ENCODE data around the gene TEF. TPM values are rescaled to one million over a fixed set of nuclear protein-coding genes. Genes with fewer than 3 reads are reported as not detected.

Gene TEF
- polyA plus RNA-seq, 1 of the 3 experiments (the other 2 are of a cell fraction), result 3.6 TPM

DNA sequence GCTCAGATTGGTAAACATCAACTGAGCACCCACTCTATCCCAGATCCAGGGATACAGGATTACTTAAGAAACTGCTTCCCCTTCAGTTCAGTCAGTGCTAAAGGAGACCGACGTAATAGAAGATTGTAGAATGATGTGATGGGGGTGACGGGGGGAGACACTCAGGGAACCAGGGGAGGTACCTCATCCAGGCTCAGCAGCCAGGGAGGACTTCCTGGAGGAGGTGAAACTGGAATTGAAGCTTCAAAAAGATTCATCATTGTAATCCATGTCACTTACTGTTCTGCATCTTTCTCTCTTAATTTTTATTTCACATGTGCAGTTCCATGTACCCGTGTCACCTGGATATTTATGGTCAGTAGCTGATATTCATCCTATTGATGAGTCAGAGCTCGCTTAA, 19.1 kb upstream of the TEF start (continued):
- TF ChIP-seq RAD21 (IDR thresholded peaks at IDR 0.05; ENCODE audit: low read length), result no peak
- TF ChIP-seq MAX (IDR thresholded peaks at IDR 0.05; ENCODE audit: low read depth), result no peak

GRCh38 chr22:41364233-41364632, 17.5 kb upstream of the TEF start:
- ChIA-PET CTCF (no interaction called here), POLR2A (no interaction called here)
- no peak overlapping the region for H2AFZ ChIP-seq (ENCODE audit: low read depth)
- no peaks in the 10 kb centered on the region for H3K9me2 ChIP-seq
- no peak overlapping the region for H3K9ac ChIP-seq
- no peaks in the 10 kb centered on the region for H3F3A ChIP-seq (replicated peaks; ENCODE audit: insufficient read depth)
- DNase-seq, result no peak
- H3K9me3 ChIP-seq, result no peaks in the 10 kb centered on the region
- H3K79me2 ChIP-seq (ENCODE audit: insufficient read depth), result no peaks in the 10 kb centered on the region
- no peaks in the 10 kb centered on the region for H4K20me1 ChIP-seq (ENCODE audit: insufficient read depth)
- H3K4me2 ChIP-seq, result no peak overlapping the region
- H3K27ac ChIP-seq (ENCODE audit: low read depth in 2 of 2, low read length in 1 of 2), result no peak overlapping the region
- no peaks in the 10 kb centered on the region for H3K36me3 ChIP-seq (replicated peaks in 1 of 2; ENCODE audit: control insufficient read depth in 1 of 2, insufficient read depth in 2 of 2, low read length in 1 of 2)
- TF ChIP-seq EP300 (IDR thresholded peaks at IDR 0.05; ENCODE audit: borderline replicate concordance in 1 of 2, low read depth in 1 of 2, low read length in 1 of 2), result no peak
- TF ChIP-seq TEAD4 (IDR thresholded peaks at IDR 0.05; ENCODE audit: borderline replicate concordance, insufficient read depth), result no peak
- TF ChIP-seq, protein P1, sequence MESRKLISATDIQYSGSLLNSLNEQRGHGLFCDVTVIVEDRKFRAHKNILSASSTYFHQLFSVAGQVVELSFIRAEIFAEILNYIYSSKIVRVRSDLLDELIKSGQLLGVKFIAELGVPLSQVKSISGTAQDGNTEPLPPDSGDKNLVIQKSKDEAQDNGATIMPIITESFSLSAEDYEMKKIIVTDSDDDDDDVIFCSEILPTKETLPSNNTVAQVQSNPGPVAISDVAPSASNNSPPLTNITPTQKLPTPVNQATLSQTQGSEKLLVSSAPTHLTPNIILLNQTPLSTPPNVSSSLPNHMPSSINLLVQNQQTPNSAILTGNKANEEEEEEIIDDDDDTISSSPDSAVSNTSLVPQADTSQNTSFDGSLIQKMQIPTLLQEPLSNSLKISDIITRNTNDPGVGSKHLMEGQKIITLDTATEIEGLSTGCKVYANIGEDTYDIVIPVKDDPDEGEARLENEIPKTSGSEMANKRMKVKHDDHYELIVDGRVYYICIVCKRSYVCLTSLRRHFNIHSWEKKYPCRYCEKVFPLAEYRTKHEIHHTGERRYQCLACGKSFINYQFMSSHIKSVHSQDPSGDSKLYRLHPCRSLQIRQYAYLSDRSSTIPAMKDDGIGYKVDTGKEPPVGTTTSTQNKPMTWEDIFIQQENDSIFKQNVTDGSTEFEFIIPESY (IDR thresholded peaks at IDR 0.05; ENCODE audit: borderline replicate concordance, low read depth), result no peak
- TF ChIP-seq IRF3 (IDR thresholded peaks at IDR 0.05; ENCODE audit: low read depth, low read length), result no peak
- TF ChIP-seq JUND (IDR thresholded peaks at IDR 0.05), result no peak
- no peak for TF ChIP-seq EZH2phosphoT487 (IDR thresholded peaks at IDR 0.05; ENCODE audit: borderline replicate concordance, low read depth)
- no peak for TF ChIP-seq RXRA (IDR thresholded peaks at IDR 0.05; ENCODE audit: borderline replicate concordance, low read depth)
- TF ChIP-seq, protein P2, sequence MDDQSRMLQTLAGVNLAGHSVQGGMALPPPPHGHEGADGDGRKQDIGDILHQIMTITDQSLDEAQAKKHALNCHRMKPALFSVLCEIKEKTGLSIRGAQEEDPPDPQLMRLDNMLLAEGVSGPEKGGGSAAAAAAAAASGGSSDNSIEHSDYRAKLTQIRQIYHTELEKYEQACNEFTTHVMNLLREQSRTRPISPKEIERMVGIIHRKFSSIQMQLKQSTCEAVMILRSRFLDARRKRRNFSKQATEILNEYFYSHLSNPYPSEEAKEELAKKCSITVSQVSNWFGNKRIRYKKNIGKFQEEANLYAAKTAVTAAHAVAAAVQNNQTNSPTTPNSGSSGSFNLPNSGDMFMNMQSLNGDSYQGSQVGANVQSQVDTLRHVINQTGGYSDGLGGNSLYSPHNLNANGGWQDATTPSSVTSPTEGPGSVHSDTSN (IDR thresholded peaks at IDR 0.05), result no peak
- TF ChIP-seq FOXJ3 (CRISPR knock-in tag; IDR thresholded peaks at IDR 0.05), result no peak
- no peak overlapping the region for H3K4me3 ChIP-seq (ENCODE audit: low read depth in 2 of 2, low read length in 1 of 2)
- 93% methylated on average over 3 of the region's 6 CpGs for WGBS (ENCODE audit: low lambda C conversion rate)
- no peaks in the 10 kb centered on the region for H3K27me3 ChIP-seq (ENCODE audit: insufficient read depth)
- peaks cover 0 to 17% of the 10 kb centered on the region in 2 experiments; a peak in 1 of 4 replicates for H3K4me1 ChIP-seq (ENCODE audit: control insufficient read depth in 1 of 2, insufficient read depth in 2 of 2, low read depth in 1 of 2, low read length in 1 of 2)

GRCh38 chr22:41364955-41365354, 16.8 kb upstream of the TEF start:
- Histone ChIP-seq H4K20me1 (ENCODE audit: insufficient read depth) (no peaks in the 10 kb centered on the region), H3K9me2 (no peaks in the 10 kb centered on the region), H3K27me3 (ENCODE audit: insufficient read depth) (no peaks in the 10 kb centered on the region), H3K4me2 (no peak overlapping the region), H3K4me1 (ENCODE audit: control insufficient read depth in 1 of 2, insufficient read depth in 2 of 2, low read depth in 1 of 2, low read length in 1 of 2) (peaks cover 0 to 17% of the 10 kb centered on the region in 2 experiments; a peak in 1 of 4 replicates), H3K36me3 (replicated peaks in 1 of 2; ENCODE audit: control insufficient read depth in 1 of 2, insufficient read depth in 2 of 2, low read length in 1 of 2) (no peaks in the 10 kb centered on the region), H3K4me3 (ENCODE audit: low read depth in 2 of 2, low read length in 1 of 2) (no peak overlapping the region), H2AFZ (ENCODE audit: low read depth) (no peak overlapping the region), H3K27ac (ENCODE audit: low read depth in 2 of 2, low read length in 1 of 2) (no peak overlapping the region), H3F3A (replicated peaks; ENCODE audit: insufficient read depth) (no peaks in the 10 kb centered on the region), H3K9me3 (no peaks in the 10 kb centered on the region), H3K9ac (no peak overlapping the region), H3K79me2 (ENCODE audit: insufficient read depth) (no peaks in the 10 kb centered on the region)
- CTCF ChIA-PET, result no interaction called here
- DNase-seq, result no peak
- POLR2A ChIA-PET, result no interaction called here
- TF ChIP-seq NRF1 (IDR thresholded peaks at IDR 0.05; ENCODE audit: low read depth, low read length) (no peak), YY1 (IDR thresholded peaks at IDR 0.05; ENCODE audit: low read depth) (no peak), MXI1 (IDR thresholded peaks at IDR 0.05; ENCODE audit: low read depth, low read length) (no peak), RFX5 (IDR thresholded peaks at IDR 0.05; ENCODE audit: low read length) (no peak), NFIC (IDR thresholded peaks at IDR 0.05; ENCODE audit: borderline replicate concordance) (no peak), EZH2phosphoT487 (IDR thresholded peaks at IDR 0.05; ENCODE audit: borderline replicate concordance, low read depth) (no peak)
- TF ChIP-seq, protein P3, sequence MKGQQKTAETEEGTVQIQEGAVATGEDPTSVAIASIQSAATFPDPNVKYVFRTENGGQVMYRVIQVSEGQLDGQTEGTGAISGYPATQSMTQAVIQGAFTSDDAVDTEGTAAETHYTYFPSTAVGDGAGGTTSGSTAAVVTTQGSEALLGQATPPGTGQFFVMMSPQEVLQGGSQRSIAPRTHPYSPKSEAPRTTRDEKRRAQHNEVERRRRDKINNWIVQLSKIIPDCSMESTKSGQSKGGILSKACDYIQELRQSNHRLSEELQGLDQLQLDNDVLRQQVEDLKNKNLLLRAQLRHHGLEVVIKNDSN (IDR thresholded peaks at IDR 0.05; ENCODE audit: borderline replicate concordance, low read depth), result no peak
- WGBS (ENCODE audit: low lambda C conversion rate), result 88% methylated on average over 6 of the region's 8 CpGs

Data from SK-N-SH (cell line).